Activated T-cell treated with anti-CD3 and anti-CD28 coated beads, Interleukin-2, amount 50 U/mL, for 24 hours (primary cell): ENCODE measurements around the gene ADGRV1.

ENCODE experiments used
- DNase-seq: peaks from one replicate; pipeline ENCODE4 v3.0.0-alpha.2; 2020
- H3K27ac Mint-ChIP-seq: 2 replicates; pipeline ENCODE4 v1.8.0; 2020; ENCODE audit warnings: mild to moderate bottlenecking, mixed read lengths
- H3K27me3 Mint-ChIP-seq: 2 replicates; pipeline ENCODE4 v1.8.0; 2020; ENCODE audit warnings: mixed read lengths
- H3K36me3 Mint-ChIP-seq: 2 replicates; pipeline ENCODE4 v1.8.0; 2020; ENCODE audit warnings: low read depth, mixed read lengths
- H3K4me1 Mint-ChIP-seq: 2 replicates; pipeline ENCODE4 v1.8.0; 2020; ENCODE audit warnings: low read depth, mixed read lengths
- H3K4me3 Mint-ChIP-seq: 2 replicates; pipeline ENCODE4 v1.8.0; 2020; ENCODE audit warnings: mild to moderate bottlenecking, moderate library complexity, mixed read lengths
- H3K9me3 Mint-ChIP-seq: 2 replicates; pipeline ENCODE4 v1.8.0; 2020; ENCODE audit warnings: mixed read lengths

The ADGRV1 gene

GRCh38 chr5:91092859-91093783, 534.5 kb downstream of the ADGRV1 start:
- Mint-ChIP-seq H3K36me3 (no peaks in the 10 kb centered on the region), H3K9me3 (no peaks in the 10 kb centered on the region), H3K4me1 (no peaks in the 10 kb centered on the region), H3K27ac (no peak overlapping the region), H3K27me3 (peaks cover 6% of the 10 kb centered on the region), H3K4me3 (no peak overlapping the region)
- DNase-seq: no peak

- Mint-ChIP-seq H3K4me1 (no peaks in the 10 kb centered on the region), H3K27me3 (peaks cover 18% of the 10 kb centered on the region), H3K4me3 (no peak overlapping the region), H3K27ac (no peak overlapping the region), H3K36me3 (no peaks in the 10 kb centered on the region), H3K9me3 (no peaks in the 10 kb centered on the region)
- no peak for DNase-seq
Measured at GRCh38 chr5:91095313-91095712, 536.7 kb downstream of the ADGRV1 start.

GRCh38 chr5:91095786-91096385, 537.3 kb downstream of the ADGRV1 start:
- no peaks in the 10 kb centered on the region for H3K4me1 Mint-ChIP-seq
- no peak overlapping the region for H3K4me3 Mint-ChIP-seq
- H3K27ac Mint-ChIP-seq: no peak overlapping the region
- no peaks in the 10 kb centered on the region for H3K36me3 Mint-ChIP-seq
- no peak for DNase-seq
- H3K9me3 Mint-ChIP-seq: no peaks in the 10 kb centered on the region
- peaks cover 13% of the 10 kb centered on the region for H3K27me3 Mint-ChIP-seq

DNA sequence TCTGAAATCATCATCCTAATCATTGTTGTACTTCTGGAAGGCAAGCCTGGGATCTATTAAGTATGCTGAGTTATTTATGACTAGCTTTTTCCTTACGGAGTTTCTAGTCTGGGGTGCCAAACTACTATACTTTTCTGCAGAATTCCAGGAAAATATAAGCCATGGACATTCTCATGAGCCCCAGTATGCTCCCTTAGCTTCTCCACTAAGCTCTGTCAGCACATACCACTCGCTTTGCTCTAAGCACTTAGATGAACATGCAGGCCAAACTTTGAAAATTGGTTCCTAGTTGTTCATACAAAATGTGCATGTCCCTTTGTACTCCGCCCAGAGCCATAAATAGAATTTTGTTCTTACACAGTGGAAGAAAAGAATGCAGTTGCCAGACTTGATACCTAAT, 539.9 kb downstream of the ADGRV1 start:
- no peaks in the 10 kb centered on the region for H3K4me1 Mint-ChIP-seq
- H3K9me3 Mint-ChIP-seq: no peaks in the 10 kb centered on the region
- no peak overlapping the region for H3K27ac Mint-ChIP-seq
- no peaks in the 10 kb centered on the region for H3K36me3 Mint-ChIP-seq
- no peak overlapping the region for H3K4me3 Mint-ChIP-seq
- DNase-seq: no peak
- H3K27me3 Mint-ChIP-seq: peaks cover 13% of the 10 kb centered on the region

DNA sequence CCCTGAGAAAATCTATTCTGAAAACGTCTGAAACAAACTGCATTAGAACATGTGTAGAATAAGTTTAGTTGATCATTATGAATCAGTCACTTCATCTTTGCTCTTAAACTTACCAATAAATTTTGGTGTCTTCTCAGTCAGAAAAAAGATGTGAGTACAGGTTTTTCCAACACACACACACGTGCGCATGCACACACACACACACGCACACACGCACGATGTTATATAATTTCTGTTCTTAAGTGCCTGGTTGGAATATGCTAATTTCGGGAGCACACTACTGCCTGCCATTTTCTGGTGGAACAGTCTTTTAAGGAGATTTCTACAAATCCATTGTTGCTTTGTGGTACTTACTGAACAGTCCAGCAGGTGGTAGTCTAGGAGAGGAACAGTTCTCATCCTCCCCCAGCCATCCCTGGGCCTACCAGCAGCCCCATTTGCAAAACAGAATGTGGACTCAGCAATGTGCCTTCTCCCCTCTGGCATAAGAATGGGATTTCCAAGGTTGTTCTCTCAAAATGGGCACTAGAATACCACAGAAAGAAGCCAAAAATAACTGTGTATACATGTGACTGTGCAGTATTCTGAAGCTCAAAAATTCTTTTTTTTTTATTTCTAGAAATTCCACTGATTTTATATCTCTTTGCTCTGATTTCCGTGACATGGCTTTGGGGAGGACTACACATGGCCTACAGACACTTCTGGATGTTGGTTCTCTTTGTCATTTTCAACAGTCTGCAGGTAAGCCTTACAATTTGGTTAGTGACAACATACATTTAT, 543.2 kb downstream of the ADGRV1 start:
- Mint-ChIP-seq H3K36me3 (no peaks in the 10 kb centered on the region), H3K9me3 (peaks cover 6% of the 10 kb centered on the region)

GRCh38 chr5:91103353-91104061, 544.9 kb downstream of the ADGRV1 start:
- no peak for DNase-seq
- Mint-ChIP-seq H3K27ac (no peak overlapping the region), H3K4me1 (no peaks in the 10 kb centered on the region), H3K4me3 (no peak overlapping the region), H3K36me3 (no peaks in the 10 kb centered on the region), H3K27me3 (peaks cover 15% of the 10 kb centered on the region), H3K9me3 (peaks cover 6% of the 10 kb centered on the region)

More for the DNA sequence above, 543.2 kb downstream of the ADGRV1 start:
- peak; percentile 43 for DNase-seq
- no peak overlapping the region for H3K4me3 Mint-ChIP-seq
- no peak overlapping the region for H3K27ac Mint-ChIP-seq
- peaks cover 13% of the 10 kb centered on the region for H3K27me3 Mint-ChIP-seq
- no peaks in the 10 kb centered on the region for H3K4me1 Mint-ChIP-seq

GRCh38 chr5:91104062-91104448, 545.5 kb downstream of the ADGRV1 start:
- Mint-ChIP-seq H3K36me3 (no peaks in the 10 kb centered on the region), H3K27ac (no peak overlapping the region), H3K4me3 (no peak overlapping the region), H3K4me1 (no peaks in the 10 kb centered on the region), H3K27me3 (peaks cover 15% of the 10 kb centered on the region), H3K9me3 (peaks cover 6% of the 10 kb centered on the region)
- no peak for DNase-seq

DNA sequence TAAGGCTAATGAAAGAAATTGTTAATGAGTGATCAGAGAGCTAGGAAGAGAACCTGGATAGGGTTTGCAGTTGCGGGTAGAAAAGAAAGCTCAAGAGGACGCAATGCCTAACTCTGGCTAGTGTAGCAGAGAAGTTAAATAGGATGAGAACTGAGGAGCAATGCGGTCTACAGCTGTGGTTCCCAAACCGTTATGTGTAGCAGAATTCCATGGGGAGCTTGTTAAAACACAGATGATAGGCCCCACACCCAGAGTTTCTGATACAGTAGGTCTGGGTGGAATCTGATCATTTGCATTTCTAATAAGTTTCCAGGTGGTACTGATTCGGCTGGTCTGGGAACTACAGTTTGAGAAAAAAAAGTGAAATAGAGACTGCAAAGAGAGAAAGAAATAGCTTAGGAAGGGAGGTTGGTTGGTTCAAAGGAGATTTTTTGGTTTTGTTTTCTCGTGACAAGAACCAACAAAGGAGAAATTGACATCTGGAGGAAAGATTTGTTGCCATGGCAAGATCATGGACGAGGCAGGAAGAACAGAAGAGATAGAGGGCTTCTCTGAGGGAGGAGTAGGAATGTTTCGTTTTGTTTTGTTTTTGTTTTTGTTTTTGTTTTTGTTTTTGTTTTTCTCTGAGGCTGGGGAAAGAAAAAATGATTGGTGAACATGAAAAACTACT, 548.4 kb downstream of the ADGRV1 start:
- Mint-ChIP-seq H3K27ac (no peak overlapping the region), H3K4me3 (no peak overlapping the region), H3K4me1 (no peaks in the 10 kb centered on the region)

GRCh38 chr5:91109634-91110033, 551.0 kb downstream of the ADGRV1 start:
- H3K4me1 Mint-ChIP-seq: peaks cover 2% of the 10 kb centered on the region
- peaks cover 6% of the 10 kb centered on the region for H3K9me3 Mint-ChIP-seq
- H3K27me3 Mint-ChIP-seq: peaks cover 9% of the 10 kb centered on the region
- no peak overlapping the region for H3K27ac Mint-ChIP-seq
- H3K36me3 Mint-ChIP-seq: no peaks in the 10 kb centered on the region
- no peak for DNase-seq
- no peak overlapping the region for H3K4me3 Mint-ChIP-seq

More for the DNA sequence above, 548.4 kb downstream of the ADGRV1 start:
- Mint-ChIP-seq H3K27me3 (peaks cover 2% of the 10 kb centered on the region), H3K9me3 (peaks cover 6% of the 10 kb centered on the region), H3K36me3 (no peaks in the 10 kb centered on the region)
- DNase-seq: no peak

- peaks cover 3% of the 10 kb centered on the region for H3K4me1 Mint-ChIP-seq
- no peak for DNase-seq
Measured at GRCh38 chr5:91110686-91111085, 552.1 kb downstream of the ADGRV1 start.

GRCh38 chr5:91111473-91112238, 553.1 kb downstream of the ADGRV1 start:
- Mint-ChIP-seq H3K4me3 (no peak overlapping the region), H3K27me3 (peaks cover 9% of the 10 kb centered on the region), H3K27ac (no peak overlapping the region), H3K9me3 (no peaks in the 10 kb centered on the region), H3K36me3 (no peaks in the 10 kb centered on the region), H3K4me1 (peaks cover 3% of the 10 kb centered on the region)
- no peak for DNase-seq

More at GRCh38 chr5:91110686-91111085, 552.1 kb downstream of the ADGRV1 start:
- Mint-ChIP-seq H3K27ac (no peak overlapping the region), H3K27me3 (peaks cover 9% of the 10 kb centered on the region), H3K9me3 (no peaks in the 10 kb centered on the region), H3K4me3 (no peak overlapping the region), H3K36me3 (no peaks in the 10 kb centered on the region)

DNA sequence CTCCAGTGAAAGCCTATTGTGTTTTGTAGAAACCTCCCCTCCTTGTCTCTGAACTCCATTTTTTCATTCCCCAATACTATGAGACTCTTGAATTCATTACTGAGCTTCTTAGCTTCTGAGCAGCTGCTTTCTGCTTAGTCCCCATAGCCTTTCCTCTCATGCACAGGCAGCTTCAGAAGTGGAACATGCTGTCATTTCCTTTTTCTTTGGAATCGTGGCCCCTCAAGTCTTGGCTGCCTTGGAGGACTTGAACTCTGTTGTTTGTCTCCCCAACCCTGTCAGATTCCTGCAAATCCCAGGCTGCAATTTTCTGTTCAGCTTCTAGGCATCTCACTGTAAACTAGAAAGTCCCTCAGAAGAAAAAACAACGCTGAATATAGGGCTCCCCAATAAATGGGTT, 556.1 kb downstream of the ADGRV1 start:
- peaks cover 7% of the 10 kb centered on the region for H3K27me3 Mint-ChIP-seq
- no peaks in the 10 kb centered on the region for H3K9me3 Mint-ChIP-seq
- H3K4me3 Mint-ChIP-seq: no peak overlapping the region
- DNase-seq: no peak
- H3K4me1 Mint-ChIP-seq: peaks cover 3% of the 10 kb centered on the region
- H3K27ac Mint-ChIP-seq: no peak overlapping the region
- H3K36me3 Mint-ChIP-seq: no peaks in the 10 kb centered on the region

DNA sequence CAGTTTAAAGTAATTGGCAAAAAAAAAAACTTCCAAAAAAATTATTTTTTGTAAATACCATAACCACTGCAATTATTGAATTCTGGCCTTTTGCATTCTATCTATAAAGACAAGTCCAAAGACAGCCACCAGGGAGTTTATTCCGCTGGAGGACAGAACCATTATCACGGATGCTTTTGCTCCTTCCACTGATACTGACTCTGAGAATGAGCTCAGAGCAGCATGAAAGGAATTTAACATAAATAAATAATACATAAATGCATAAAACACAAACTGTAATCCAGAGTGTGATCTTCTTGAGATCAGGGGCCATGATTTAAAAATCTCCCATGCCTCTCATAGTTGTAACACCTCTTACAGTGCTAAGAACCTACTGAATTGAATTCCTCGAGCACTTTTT, 559.8 kb downstream of the ADGRV1 start:
- no peak overlapping the region for H3K4me3 Mint-ChIP-seq
- no peaks in the 10 kb centered on the region for H3K36me3 Mint-ChIP-seq
- no peaks in the 10 kb centered on the region for H3K9me3 Mint-ChIP-seq
- no peak for DNase-seq
- H3K4me1 Mint-ChIP-seq: peaks cover 3% of the 10 kb centered on the region
- H3K27me3 Mint-ChIP-seq: no peaks in the 10 kb centered on the region
- H3K27ac Mint-ChIP-seq: no peak overlapping the region
